ENCODE measurements around the gene TXNRD3.

The TXNRD3 gene

GRCh38 chr3:126665221-126665936 lies 10.5 kb upstream of the TXNRD3 start:
- H3K9ac ChIP-seq (ENCODE audit: insufficient read length, low read depth), result no peak overlapping the region
- no peak for DNase-seq (ENCODE audit: low read depth, low spot score)
- H3K4me3 ChIP-seq (ENCODE audit: insufficient read length, low read depth), result no peak overlapping the region
- H3K27me3 ChIP-seq (ENCODE audit: insufficient read depth, insufficient read length), result no peaks in the 10 kb centered on the region
- H3K4me1 ChIP-seq (ENCODE audit: insufficient read depth, insufficient read length), result peaks cover 17% of the 10 kb centered on the region
- TF ChIP-seq ZNF274 (IDR thresholded peaks at IDR 0.05; ENCODE audit: low read depth, low read length) (no peak), SUZ12 (IDR thresholded peaks at IDR 0.05; ENCODE audit: extremely low read depth, insufficient read depth, insufficient read length) (no peak), YY1 (IDR thresholded peaks at IDR 0.05; ENCODE audit: insufficient read depth, insufficient read length) (no peak)
- no peaks in the 10 kb centered on the region for H3K36me3 ChIP-seq (ENCODE audit: insufficient read depth, insufficient read length, low read length)
- peaks cover 9% of the 10 kb centered on the region; the same call in 1 of the 2 replicates for H3K9me3 ChIP-seq (ENCODE audit: insufficient read depth, low read length)

DNA sequence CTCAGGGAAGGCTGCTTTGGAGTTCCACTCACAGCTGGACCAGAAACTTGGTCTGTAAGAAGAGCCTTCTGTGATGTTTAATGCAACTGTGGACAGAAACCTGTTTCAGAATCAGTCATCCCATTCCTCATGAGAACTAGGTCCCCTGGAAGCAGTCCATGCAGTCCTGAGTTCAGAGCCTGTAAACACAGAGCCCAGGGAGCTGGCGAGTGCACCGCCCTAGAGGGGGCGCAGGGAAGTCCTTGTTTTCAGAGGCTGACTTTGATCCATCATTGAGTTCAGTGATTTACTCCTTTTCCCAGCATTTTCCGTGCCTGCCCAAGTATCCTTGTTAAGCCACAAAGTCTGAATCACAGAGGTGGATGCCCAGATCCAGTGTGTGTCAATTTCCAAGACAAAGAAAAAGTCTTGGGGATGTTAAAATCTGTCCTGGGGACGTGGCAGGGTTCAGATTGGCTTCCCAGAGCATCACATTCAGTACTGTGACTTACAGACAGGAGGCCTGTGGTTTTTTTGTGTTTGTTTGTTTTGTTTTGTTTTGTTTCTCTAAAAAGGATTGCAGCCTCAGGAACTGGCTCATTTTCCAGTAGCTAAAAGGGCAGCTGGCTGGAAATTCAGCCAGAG lies 9.8 kb upstream of the TXNRD3 start:
- H3K9ac ChIP-seq (ENCODE audit: insufficient read length, low read depth), result no peak overlapping the region
- no peaks in the 10 kb centered on the region for H3K36me3 ChIP-seq (ENCODE audit: insufficient read depth, insufficient read length, low read length)
- no peaks in the 10 kb centered on the region for H3K27me3 ChIP-seq (ENCODE audit: insufficient read depth, insufficient read length)
- TF ChIP-seq ZNF274 (IDR thresholded peaks at IDR 0.05; ENCODE audit: low read depth, low read length), result no peak
- TF ChIP-seq YY1 (IDR thresholded peaks at IDR 0.05; ENCODE audit: insufficient read depth, insufficient read length), result no peak
- no peak for TF ChIP-seq SUZ12 (IDR thresholded peaks at IDR 0.05; ENCODE audit: extremely low read depth, insufficient read depth, insufficient read length)
- no peak for DNase-seq (ENCODE audit: low read depth, low spot score)
- H3K4me3 ChIP-seq (ENCODE audit: insufficient read length, low read depth), result no peak overlapping the region
- H3K9me3 ChIP-seq (ENCODE audit: insufficient read depth, low read length), result peaks cover 9% of the 10 kb centered on the region; the same call in 1 of the 2 replicates
- H3K4me1 ChIP-seq (ENCODE audit: insufficient read depth, insufficient read length), result peaks cover 17% of the 10 kb centered on the region

- no peaks in the 10 kb centered on the region for H3K36me3 ChIP-seq (ENCODE audit: insufficient read depth, insufficient read length, low read length)
- H3K9ac ChIP-seq (ENCODE audit: insufficient read length, low read depth), result no peak overlapping the region
- H3K9me3 ChIP-seq (ENCODE audit: insufficient read depth, low read length), result peaks cover 11% of the 10 kb centered on the region; the same call in 1 of the 2 replicates
Observed at GRCh38 chr3:126663750-126664149, 8.8 kb upstream of the TXNRD3 start.

DNA sequence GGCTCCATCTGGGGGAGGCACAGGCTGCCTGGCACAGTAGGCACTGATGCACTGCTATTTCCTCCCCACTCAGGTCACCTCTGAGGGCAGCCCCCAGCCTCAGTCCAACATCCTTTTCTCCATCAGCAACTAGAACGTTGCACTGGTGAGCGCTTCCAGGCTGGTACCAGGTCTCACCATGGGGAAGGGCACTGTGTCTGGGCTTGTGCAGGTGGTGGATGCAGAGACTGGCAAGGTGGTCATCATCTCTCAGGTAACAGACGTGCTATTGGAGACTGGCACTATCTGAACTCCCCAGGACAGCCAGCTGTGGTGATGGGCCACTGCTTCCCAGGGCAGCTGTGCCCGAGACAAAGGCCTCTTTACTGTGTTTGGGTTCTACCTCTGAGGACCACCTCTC lies 8.3 kb upstream of the TXNRD3 start:
- peaks cover 17% of the 10 kb centered on the region for H3K4me1 ChIP-seq (ENCODE audit: insufficient read depth, insufficient read length)
- H3K9me3 ChIP-seq (ENCODE audit: insufficient read depth, low read length), result peaks cover 16% of the 10 kb centered on the region; the same call in 1 of the 2 replicates
- H3K36me3 ChIP-seq (ENCODE audit: insufficient read depth, insufficient read length, low read length), result no peaks in the 10 kb centered on the region
- peaks cover under 1% of the 10 kb centered on the region for H3K27me3 ChIP-seq (ENCODE audit: insufficient read depth, insufficient read length)
- H3K9ac ChIP-seq (ENCODE audit: insufficient read length, low read depth), result no peak overlapping the region
- no peak for TF ChIP-seq SUZ12 (IDR thresholded peaks at IDR 0.05; ENCODE audit: extremely low read depth, insufficient read depth, insufficient read length)
- no peak for TF ChIP-seq YY1 (IDR thresholded peaks at IDR 0.05; ENCODE audit: insufficient read depth, insufficient read length)
- no peak for TF ChIP-seq ZNF274 (IDR thresholded peaks at IDR 0.05; ENCODE audit: low read depth, low read length)
- DNase-seq (ENCODE audit: low read depth, low spot score), result no peak
- H3K4me3 ChIP-seq (ENCODE audit: insufficient read length, low read depth), result no peak overlapping the region

More at GRCh38 chr3:126663750-126664149, 8.8 kb upstream of the TXNRD3 start:
- Histone ChIP-seq H3K4me3 (ENCODE audit: insufficient read length, low read depth) (no peak overlapping the region), H3K4me1 (ENCODE audit: insufficient read depth, insufficient read length) (peaks cover 17% of the 10 kb centered on the region), H3K27me3 (ENCODE audit: insufficient read depth, insufficient read length) (no peaks in the 10 kb centered on the region)
- no peak for DNase-seq (ENCODE audit: low read depth, low spot score)
- TF ChIP-seq ZNF274 (IDR thresholded peaks at IDR 0.05; ENCODE audit: low read depth, low read length), result no peak
- TF ChIP-seq SUZ12 (IDR thresholded peaks at IDR 0.05; ENCODE audit: extremely low read depth, insufficient read depth, insufficient read length), result no peak
- TF ChIP-seq YY1 (IDR thresholded peaks at IDR 0.05; ENCODE audit: insufficient read depth, insufficient read length), result no peak

DNA sequence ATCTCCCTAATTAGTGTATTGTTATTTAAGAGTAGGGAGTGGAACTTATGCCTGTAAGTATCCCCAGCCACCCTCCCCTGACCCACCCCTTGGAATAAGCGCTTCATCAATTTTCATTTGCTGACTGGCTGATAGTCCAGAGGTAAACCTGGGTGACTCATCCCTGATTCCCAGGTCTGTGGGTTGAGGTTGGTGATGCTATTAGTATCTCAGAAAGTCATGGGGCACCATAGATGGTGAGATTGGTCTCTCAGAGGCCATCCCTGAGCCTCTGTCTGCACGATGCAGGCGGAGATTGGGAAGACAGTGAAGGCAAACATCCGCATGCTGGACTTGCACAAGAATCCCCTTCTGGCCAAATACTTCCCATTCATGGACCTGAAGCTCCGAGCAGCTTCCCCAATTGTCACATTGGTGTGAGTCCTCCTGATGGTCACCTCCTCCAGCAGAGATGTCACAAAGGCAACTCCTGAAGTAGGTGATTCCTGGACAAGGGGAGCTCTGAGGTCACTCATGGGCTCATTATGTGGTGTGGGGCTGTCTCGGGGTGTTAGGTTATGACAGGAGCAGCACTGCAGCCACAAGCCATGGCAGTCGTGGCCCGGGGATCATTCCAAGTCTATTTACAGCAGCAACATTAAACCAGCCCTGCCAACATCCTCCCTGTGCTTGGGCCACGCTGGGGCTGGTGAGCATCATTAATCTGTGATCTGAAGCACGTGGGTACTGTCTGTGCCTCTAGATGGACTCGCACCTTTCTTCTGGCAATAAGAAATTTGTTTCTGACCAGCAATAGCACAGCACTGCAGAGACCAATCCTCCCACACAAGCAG lies 6.8 kb upstream of the TXNRD3 start:
- DNase-seq (ENCODE audit: low read depth, low spot score), result no peak
- Histone ChIP-seq H3K27me3 (ENCODE audit: insufficient read depth, insufficient read length) (peaks cover 7% of the 10 kb centered on the region), H3K4me1 (ENCODE audit: insufficient read depth, insufficient read length) (peaks cover 17% of the 10 kb centered on the region), H3K4me3 (ENCODE audit: insufficient read length, low read depth) (no peak overlapping the region), H3K9me3 (ENCODE audit: insufficient read depth, low read length) (peaks cover 18% of the 10 kb centered on the region; the same call in 1 of the 2 replicates), H3K9ac (ENCODE audit: insufficient read length, low read depth) (no peak overlapping the region), H3K36me3 (ENCODE audit: insufficient read depth, insufficient read length, low read length) (no peaks in the 10 kb centered on the region)
- no peak for TF ChIP-seq ZNF274 (IDR thresholded peaks at IDR 0.05; ENCODE audit: low read depth, low read length)
- TF ChIP-seq YY1 (IDR thresholded peaks at IDR 0.05; ENCODE audit: insufficient read depth, insufficient read length), result no peak
- TF ChIP-seq SUZ12 (IDR thresholded peaks at IDR 0.05; ENCODE audit: extremely low read depth, insufficient read depth, insufficient read length), result no peak

DNA sequence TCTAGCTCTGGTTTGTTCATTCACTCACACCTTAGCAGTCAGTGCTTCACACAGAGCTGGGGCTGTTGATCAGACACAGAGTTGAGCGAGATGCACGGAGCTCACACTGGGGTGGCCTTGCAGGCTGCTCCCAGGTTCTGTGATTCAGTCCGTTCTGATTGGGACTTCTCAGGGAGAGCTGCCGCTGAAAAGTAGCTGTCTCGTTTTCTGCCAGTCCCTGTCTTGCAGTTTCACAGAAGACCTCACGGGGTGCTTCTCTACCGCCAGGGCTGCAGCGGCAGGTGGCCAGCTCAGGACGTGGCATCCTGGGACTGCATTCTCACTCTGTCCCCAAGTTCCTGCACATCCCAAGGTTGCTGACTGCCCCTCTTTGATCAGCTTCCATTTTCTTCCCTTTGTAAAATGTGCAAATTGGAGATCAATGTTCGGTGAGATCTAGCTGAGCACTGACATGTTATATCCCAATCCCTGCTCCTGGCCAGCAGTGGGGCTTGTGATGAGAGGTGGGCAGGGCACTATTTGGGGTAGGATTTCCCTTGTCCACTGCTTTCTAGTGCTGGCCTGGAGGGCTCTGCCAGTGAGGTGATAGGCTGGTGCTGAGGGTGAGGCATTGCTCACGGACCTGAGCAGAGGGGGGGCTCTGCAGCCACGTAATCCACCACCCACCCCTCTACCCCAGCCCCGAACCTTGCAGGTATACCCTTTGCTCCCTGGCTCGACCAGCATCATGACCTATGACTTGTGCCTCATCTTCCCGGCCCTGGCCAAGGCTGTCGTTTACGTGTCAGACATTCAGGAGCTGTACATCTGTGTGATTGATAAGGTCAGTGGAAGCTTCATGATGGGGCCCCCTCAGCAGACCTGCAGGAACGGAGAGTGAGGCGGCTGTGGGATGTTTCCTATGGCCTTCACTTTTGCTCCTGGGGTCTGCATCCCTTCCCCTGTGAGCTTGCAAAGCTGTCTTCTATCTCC lies 5.3 kb upstream of the TXNRD3 start:
- DNase-seq (ENCODE audit: low read depth, low spot score), result no peak
- no peak overlapping the region for H3K4me3 ChIP-seq (ENCODE audit: insufficient read length, low read depth)
- TF ChIP-seq ZNF274 (IDR thresholded peaks at IDR 0.05; ENCODE audit: low read depth, low read length) (no peak), SUZ12 (IDR thresholded peaks at IDR 0.05; ENCODE audit: extremely low read depth, insufficient read depth, insufficient read length) (no peak), YY1 (IDR thresholded peaks at IDR 0.05; ENCODE audit: insufficient read depth, insufficient read length) (no peak)
- no peak overlapping the region for H3K9ac ChIP-seq (ENCODE audit: insufficient read length, low read depth)
- peaks cover 18% of the 10 kb centered on the region; the same call in 1 of the 2 replicates for H3K9me3 ChIP-seq (ENCODE audit: insufficient read depth, low read length)
- H3K36me3 ChIP-seq (ENCODE audit: insufficient read depth, insufficient read length, low read length), result no peaks in the 10 kb centered on the region
- peaks cover 17% of the 10 kb centered on the region for H3K4me1 ChIP-seq (ENCODE audit: insufficient read depth, insufficient read length)
- H3K27me3 ChIP-seq (ENCODE audit: insufficient read depth, insufficient read length), result peaks cover 22% of the 10 kb centered on the region
